Gastroesophageal sphincter (tissue), 3 donors: ENCODE measurements around the gene GAD1.

ENCODE experiments used
- EP300 ChIP-seq: sonication (generic); formaldehyde crosslinking; IDR thresholded peaks from one replicate; pipeline ENCODE4 v1.6.1; 2017; ENCODE audit warnings: antibody characterized with exemption, mild to moderate bottlenecking
- POLR2A ChIP-seq, 2 donors: fragments of 450-650 bp; IDR thresholded peaks; one replicate each; pipeline ENCODE4 v1.6.1; 2017; ENCODE audit warnings: antibody characterized with exemption in 2 of 2, mild to moderate bottlenecking in 2 of 2, moderate library complexity in 1 of 2
- POLR2AphosphoS5 ChIP-seq: sonication (generic); formaldehyde crosslinking; IDR thresholded peaks from one replicate; pipeline ENCODE4 v1.6.1; 2017; ENCODE audit warnings: antibody characterized with exemption
- TF ChIP-seq, protein P1 (sequence below), 4 experiments: fragments of 200-600 bp in 2 of 4; fragments of 450-650 bp in 2 of 4; sonication (generic) in 1 of 4; IDR thresholded peaks; one replicate each; pipeline ENCODE4 v1.5.1; 2017 to 2019; ENCODE audit warnings: antibody characterized with exemption in 4 of 4, mild to moderate bottlenecking in 2 of 4, moderate library complexity in 2 of 4

DNA sequence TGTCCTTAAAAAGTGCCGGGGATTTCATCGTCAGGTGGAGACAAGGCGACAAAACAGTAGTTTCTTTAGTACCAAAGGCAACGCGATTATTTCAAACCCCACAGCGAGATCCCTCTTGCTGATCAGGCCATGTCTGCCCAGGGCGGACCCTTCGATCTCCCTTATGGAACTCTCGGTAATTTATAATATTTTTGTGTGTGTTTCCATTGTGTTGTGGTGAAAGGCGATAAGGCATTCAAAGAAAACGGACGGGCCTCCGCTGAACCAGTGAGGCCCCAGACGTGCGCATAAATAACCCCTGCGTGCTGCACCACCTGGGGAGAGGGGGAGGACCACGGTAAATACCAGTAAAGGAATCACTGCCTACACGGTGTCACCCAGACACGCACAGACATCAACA lies 1.4 kb upstream of the GAD1 start:
- TF ChIP-seq POLR2AphosphoS5 (no peak), POLR2A (IDR thresholded peaks at IDR 0.05) (no peak), EP300 (no peak)
- TF ChIP-seq, protein P1, sequence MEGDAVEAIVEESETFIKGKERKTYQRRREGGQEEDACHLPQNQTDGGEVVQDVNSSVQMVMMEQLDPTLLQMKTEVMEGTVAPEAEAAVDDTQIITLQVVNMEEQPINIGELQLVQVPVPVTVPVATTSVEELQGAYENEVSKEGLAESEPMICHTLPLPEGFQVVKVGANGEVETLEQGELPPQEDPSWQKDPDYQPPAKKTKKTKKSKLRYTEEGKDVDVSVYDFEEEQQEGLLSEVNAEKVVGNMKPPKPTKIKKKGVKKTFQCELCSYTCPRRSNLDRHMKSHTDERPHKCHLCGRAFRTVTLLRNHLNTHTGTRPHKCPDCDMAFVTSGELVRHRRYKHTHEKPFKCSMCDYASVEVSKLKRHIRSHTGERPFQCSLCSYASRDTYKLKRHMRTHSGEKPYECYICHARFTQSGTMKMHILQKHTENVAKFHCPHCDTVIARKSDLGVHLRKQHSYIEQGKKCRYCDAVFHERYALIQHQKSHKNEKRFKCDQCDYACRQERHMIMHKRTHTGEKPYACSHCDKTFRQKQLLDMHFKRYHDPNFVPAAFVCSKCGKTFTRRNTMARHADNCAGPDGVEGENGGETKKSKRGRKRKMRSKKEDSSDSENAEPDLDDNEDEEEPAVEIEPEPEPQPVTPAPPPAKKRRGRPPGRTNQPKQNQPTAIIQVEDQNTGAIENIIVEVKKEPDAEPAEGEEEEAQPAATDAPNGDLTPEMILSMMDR (IDR thresholded peaks at IDR 0.05) = no peak
